Lower leg skin (tissue), 4 donors: Measurements from ENCODE around the gene RPL7A. TPM values are rescaled to one million over a fixed set of nuclear protein-coding genes. Genes with fewer than 3 reads are reported as not detected.
"Not testable (repeated sequence)": the region's sequence is repeated elsewhere in the genome, so short reads cannot be mapped to it uniquely, and the experiment has no call there.

Experiments
- DNase-seq, 2 donors: peaks; one replicate each; pipeline ENCODE4 v3.0.0-alpha.2; 2019; ENCODE audit warnings: low spot score in 2 of 2
- H3K4me3 ChIP-seq: fragments of 200-600 bp; sonication (generic); 2 replicates; pipeline ENCODE4 v1.5.1; 2017; ENCODE audit warnings: mild to moderate bottlenecking, low read depth; ENCODE audit not compliant: poor library complexity, severe bottlenecking
- POLR2A ChIP-seq, 2 donors: fragments of 450-650 bp; IDR thresholded peaks; one replicate each; pipeline ENCODE4 v1.6.1; 2016 to 2017; ENCODE audit warnings: antibody characterized with exemption in 2 of 2, mild to moderate bottlenecking in 1 of 2, moderate library complexity in 1 of 2
- WGBS, 2 donors: methylation state at CpG; one replicate each; pipeline ENCODE4 v1.1.5; 2018; 5-methylcytosine and 5-hydroxymethylcytosine counted together
- intact Hi-C: fragments of 100-400 bp; cut with DNase I; formaldehyde crosslinking; loops from one replicate; pipeline ENCODE4 v1.15.0; 2023; ENCODE audit warnings: low total_unique reads
- total RNA-seq, 4 donors: library from RNA; depleted of rRNA; stranded (reverse); fragments of >200 nt; gene quantifications; one replicate each; pipeline ENCODE4 v1.1.0, GENCODE V29; 2016
- TF ChIP-seq, protein P1 (sequence below), 3 donors: fragments of 450-650 bp; IDR thresholded peaks; one replicate each; pipeline ENCODE4 v1.5.1; 2016; ENCODE audit warnings: antibody characterized with exemption in 3 of 3, mild to moderate bottlenecking in 3 of 3, moderate library complexity in 2 of 3

The RPL7A gene
- total RNA-seq, 4 donors from 2014 or later: 2,005 to 2,991 (median 2,631) TPM

DNA sequence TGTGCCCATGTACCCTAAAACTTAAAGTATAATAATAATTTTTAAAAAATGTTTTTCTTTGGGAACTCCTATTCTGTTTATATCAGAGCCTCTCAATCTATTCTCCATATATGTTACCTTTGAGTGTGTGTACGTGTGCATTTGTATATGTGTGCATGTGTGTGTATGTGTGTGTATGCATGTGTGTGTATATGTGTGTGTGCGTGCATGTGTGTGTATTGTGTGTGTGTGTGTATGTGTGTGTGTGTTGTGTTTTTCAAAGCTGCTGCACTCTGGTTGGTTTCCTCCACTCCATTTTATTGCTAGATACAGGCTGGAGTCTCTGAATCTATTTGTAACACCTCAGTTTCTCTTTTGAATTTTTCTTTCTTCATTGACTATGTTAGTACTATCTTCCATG, 32.0 kb upstream of the RPL7A start:
- no peak for TF ChIP-seq POLR2A (IDR thresholded peaks at IDR 0.05)
- TF ChIP-seq, protein P1, sequence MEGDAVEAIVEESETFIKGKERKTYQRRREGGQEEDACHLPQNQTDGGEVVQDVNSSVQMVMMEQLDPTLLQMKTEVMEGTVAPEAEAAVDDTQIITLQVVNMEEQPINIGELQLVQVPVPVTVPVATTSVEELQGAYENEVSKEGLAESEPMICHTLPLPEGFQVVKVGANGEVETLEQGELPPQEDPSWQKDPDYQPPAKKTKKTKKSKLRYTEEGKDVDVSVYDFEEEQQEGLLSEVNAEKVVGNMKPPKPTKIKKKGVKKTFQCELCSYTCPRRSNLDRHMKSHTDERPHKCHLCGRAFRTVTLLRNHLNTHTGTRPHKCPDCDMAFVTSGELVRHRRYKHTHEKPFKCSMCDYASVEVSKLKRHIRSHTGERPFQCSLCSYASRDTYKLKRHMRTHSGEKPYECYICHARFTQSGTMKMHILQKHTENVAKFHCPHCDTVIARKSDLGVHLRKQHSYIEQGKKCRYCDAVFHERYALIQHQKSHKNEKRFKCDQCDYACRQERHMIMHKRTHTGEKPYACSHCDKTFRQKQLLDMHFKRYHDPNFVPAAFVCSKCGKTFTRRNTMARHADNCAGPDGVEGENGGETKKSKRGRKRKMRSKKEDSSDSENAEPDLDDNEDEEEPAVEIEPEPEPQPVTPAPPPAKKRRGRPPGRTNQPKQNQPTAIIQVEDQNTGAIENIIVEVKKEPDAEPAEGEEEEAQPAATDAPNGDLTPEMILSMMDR (IDR thresholded peaks at IDR 0.05): no peak
- WGBS, 2 donors: 53 to 74% methylated on average over 2 of the region's 2 CpGs
- intact Hi-C loops: no loop called here
- no peak for DNase-seq
- H3K4me3 ChIP-seq: no peak overlapping the region

DNA sequence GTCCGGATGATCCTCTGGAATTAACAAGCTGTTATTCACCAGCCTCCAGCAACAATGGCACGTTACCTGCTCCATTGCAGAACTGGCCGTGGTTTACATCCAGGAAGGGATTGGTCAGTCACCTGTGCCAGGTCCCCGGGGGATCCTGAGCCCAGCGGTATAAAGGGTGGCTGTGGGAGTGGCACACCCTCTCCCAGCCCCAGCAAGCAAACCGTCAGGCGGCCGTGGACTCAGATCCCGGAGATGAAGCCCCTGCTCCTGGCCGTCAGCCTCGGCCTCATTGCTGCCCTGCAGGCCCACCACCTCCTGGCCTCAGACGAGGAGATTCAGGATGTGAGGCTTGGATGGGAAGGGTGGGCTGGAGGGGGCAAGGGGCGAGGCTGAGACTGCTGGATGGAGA, 30.5 kb upstream of the RPL7A start:
- H3K4me3 ChIP-seq, intact Hi-C loops: not testable (repeated sequence)
- 53 to 58% methylated on average over 10 to 12 of the region's 13 CpGs for WGBS, 2 donors
- DNase-seq: peak in 1 of 2 donors; percentile 71

DNA sequence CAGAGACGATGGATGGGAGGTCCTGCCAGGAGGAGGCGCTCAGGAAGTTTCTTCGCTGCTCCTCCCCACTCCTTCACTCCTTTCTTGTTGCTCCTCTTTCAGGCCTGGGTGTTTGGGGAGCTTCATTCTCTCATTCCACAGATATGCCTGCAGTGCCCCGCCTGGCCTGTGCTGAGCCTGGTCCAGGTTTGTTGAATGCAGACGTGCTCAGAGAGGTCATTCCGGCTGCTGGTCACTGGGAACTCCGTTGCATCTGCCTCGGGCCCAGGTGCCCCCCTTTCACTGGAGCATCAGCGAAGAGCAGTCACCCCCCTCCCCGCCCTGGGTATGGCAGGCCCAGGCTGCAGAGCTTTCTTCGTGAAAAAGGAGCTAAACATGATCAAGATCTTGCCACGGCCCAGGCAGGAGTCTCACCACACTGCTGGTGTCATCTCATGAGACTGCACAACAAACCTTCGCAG, 27.6 kb upstream of the RPL7A start:
- intact Hi-C loops: no loop called here
- no peak for TF ChIP-seq POLR2A (IDR thresholded peaks at IDR 0.05)
- TF ChIP-seq, protein P1 (IDR thresholded peaks at IDR 0.05): no peak
- DNase-seq: peak in 1 of 2 donors; percentile 71
- H3K4me3 ChIP-seq: no peak overlapping the region
- 78% methylated on average over 13 of the region's 13 CpGs for WGBS, 2 donors

DNA sequence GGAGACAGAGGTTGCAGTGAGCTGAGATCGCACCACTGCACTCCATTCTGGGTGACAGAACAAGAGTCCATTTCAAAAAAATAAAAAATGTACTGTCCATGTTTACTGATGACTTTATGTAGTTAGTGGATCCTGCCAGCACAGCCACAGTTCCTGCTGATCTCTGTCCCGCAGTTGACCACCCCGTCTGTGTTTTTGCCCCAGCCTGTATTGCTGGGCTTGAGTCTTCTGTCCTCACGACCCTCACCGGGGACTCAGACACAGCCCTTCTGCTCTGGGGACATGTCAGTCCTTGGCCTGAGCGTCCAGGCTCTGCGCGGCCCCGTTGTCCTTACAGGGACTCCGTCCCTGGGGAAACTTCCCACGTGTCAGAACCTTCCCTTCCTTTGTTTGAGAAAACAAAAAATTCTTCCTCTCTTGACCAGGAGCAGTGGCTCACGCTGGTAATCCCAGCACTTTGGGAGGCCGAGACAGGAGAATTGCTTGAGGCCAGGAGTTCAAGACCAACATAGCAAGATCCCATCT, 26.5 kb upstream of the RPL7A start:
- no peak overlapping the region for H3K4me3 ChIP-seq
- 80 to 84% methylated on average over 13 of the region's 13 CpGs for WGBS, 2 donors
- TF ChIP-seq, protein P1 (IDR thresholded peaks at IDR 0.05): no peak
- no peak for TF ChIP-seq POLR2A (IDR thresholded peaks at IDR 0.05)
- intact Hi-C loops: no loop called here
- DNase-seq: peak in 1 of 2 donors; percentile 39

DNA sequence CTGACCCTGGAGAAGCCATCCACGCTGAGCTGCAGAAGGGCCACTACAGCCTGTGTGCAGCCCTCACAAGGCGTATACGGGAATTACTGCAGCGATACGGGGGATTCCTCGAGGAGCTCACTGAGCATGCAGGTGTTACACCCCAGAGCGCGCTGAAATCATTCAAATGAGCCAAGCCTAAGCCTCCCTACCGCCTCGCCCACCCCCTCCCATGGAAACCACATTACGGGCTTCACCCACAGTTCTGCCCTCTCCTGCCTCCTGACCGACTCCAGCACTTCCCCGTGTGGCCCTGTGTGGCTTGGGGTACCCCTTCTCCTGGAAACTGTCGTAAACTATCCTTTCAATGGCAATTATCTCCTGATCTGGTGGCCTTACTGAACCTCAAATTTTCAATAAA, 25.3 kb upstream of the RPL7A start:
- intact Hi-C loops: no loop called here
- TF ChIP-seq, protein P1 (IDR thresholded peaks at IDR 0.05): no peak
- no peak for TF ChIP-seq POLR2A (IDR thresholded peaks at IDR 0.05)

DNA sequence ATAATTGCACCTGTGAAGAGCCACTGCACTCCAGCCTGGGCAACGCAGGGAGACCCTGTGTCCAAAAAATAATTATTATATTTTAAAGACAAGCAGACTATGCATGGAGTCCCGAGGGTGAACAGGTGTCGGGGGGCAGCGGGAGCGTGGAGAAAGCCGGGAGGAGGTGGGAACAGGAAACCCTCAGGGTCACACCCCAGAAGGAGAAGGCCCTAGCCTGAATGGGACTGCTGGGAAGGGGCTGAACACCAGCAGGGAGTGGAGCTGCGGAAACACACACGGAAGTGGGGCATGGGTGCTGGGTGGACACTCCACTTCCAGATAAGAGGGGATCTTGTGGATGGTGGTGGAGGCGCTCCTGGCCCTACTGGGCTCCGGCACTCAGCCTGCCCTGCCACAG, 24.8 kb upstream of the RPL7A start:
- H3K4me3 ChIP-seq: no peak overlapping the region
- DNase-seq: peak in 1 of 2 donors; percentile 70
- TF ChIP-seq, protein P1 (IDR thresholded peaks at IDR 0.05): no peak
- no peak for TF ChIP-seq POLR2A (IDR thresholded peaks at IDR 0.05)
- WGBS, 2 donors: 88 to 91% methylated on average over 10 of the region's 10 CpGs
- intact Hi-C loops: no loop called here

More for the DNA sequence above, 25.3 kb upstream of the RPL7A start:
- no peak overlapping the region for H3K4me3 ChIP-seq
- peak in 1 of 2 donors; percentile 68 for DNase-seq
- 78 to 79% methylated on average over 14 of the region's 14 CpGs for WGBS, 2 donors
